H1 (cell line): ENCODE results near the gene OR10C1. TPM values are rescaled to one million over a fixed set of nuclear protein-coding genes. Genes with fewer than 3 reads are reported as not detected.
A peak's percentile ranks its signal among the peaks of the same experiment; 100 is the strongest.

ENCODE experiments used
- CTCF ChIA-PET: fragments of 300-600 bp; sonication (Branson Sonifier 250); formaldehyde crosslinking; loops from one replicate; lab custom pipeline; 2021; ENCODE audit not compliant: partially characterized antibody; lab: Charles Lee
- POLR2A ChIA-PET: fragments of 300-600 bp; sonication (Branson Sonifier 250); formaldehyde crosslinking; loops from one replicate; lab custom pipeline; 2021; ENCODE audit warnings: inconsistent platforms; ENCODE audit not compliant: partially characterized antibody; lab: Charles Lee
- DNase-seq, 2 experiments: peaks; one replicate each; pipeline versions ENCODE4 v3.0.0 to v3.0.0-alpha.2; 2010 to 2022; ENCODE audit warnings: low spot score in 2 of 2, low read depth in 1 of 2, mixed read lengths in 1 of 2
- FAIRE-seq: peaks from 2 replicates; lab custom pipeline; 2011; peaks lifted over from hg19 to GRCh38; lab: Jason Lieb, UNC
- H2AFZ ChIP-seq: 2 replicates; pipeline ENCODE4 v1.8.1; 2012; ENCODE audit warnings: low read length, inconsistent platforms
- H2AK5ac ChIP-seq: 2 replicates; pipeline ENCODE4 v1.6.1; 2013; ENCODE audit warnings: low read depth, low read length
- H2BK120ac ChIP-seq: replicated peaks from 2 replicates; pipeline ENCODE3; 2013; ENCODE audit warnings: low read depth, low read length, inconsistent platforms
- H2BK12ac ChIP-seq: 2 replicates; pipeline ENCODE4 v1.6.1; 2013; ENCODE audit warnings: low read depth, low read length
- H2BK15ac ChIP-seq: 2 replicates; pipeline ENCODE4 v1.6.1; 2013; ENCODE audit warnings: low read length
- H2BK20ac ChIP-seq: 2 replicates; pipeline ENCODE4 v1.6.1; 2013; ENCODE audit warnings: low read length
- H2BK5ac ChIP-seq: 2 replicates; pipeline ENCODE4 v1.6.1; 2013; ENCODE audit warnings: low read depth, low read length
- H3K14ac ChIP-seq: 2 replicates; pipeline ENCODE4 v1.6.1; 2013; ENCODE audit warnings: inconsistent platforms; ENCODE audit not compliant: insufficient read length
- H3K18ac ChIP-seq: 2 replicates; pipeline ENCODE4 v1.6.1; 2013; ENCODE audit warnings: low read length; ENCODE audit errors: extremely low read depth
- H3K23ac ChIP-seq: 2 replicates; pipeline ENCODE4 v1.6.1; 2013; ENCODE audit warnings: inconsistent platforms; ENCODE audit not compliant: insufficient read length
- H3K23me2 ChIP-seq: 2 replicates; pipeline ENCODE4 v1.6.1; 2013; ENCODE audit warnings: low read depth, low read length
- H3K27ac ChIP-seq: 2 replicates; pipeline ENCODE4 v1.6.1; 2011; ENCODE audit warnings: low read depth, low read length, inconsistent platforms
- H3K27me3 ChIP-seq, 4 experiments: replicated peaks in 1 of 4; 1 replicate in 1 of 4; 2 replicates in 3 of 4; pipeline versions ENCODE4 v1.6.1 to v1.8.1; 2011 to 2013; ENCODE audit warnings: low read length in 3 of 4, mild to moderate bottlenecking in 3 of 4, inconsistent platforms in 2 of 4, mixed read lengths in 2 of 4, moderate library complexity in 1 of 4; ENCODE audit not compliant: control insufficient read depth in 3 of 4, insufficient read depth in 3 of 4; ENCODE audit errors: extremely low read depth in 1 of 4
- H3K36me3 ChIP-seq, 4 experiments: 2 replicates each; pipeline versions ENCODE4 v1.6.1 to v1.8.1; 2011 to 2013; ENCODE audit warnings: mild to moderate bottlenecking in 4 of 4, low read length in 3 of 4, moderate library complexity in 2 of 4, control low read depth in 1 of 4, inconsistent platforms in 1 of 4; ENCODE audit not compliant: insufficient read depth in 4 of 4, control insufficient read depth in 2 of 4
- H3K4ac ChIP-seq: replicated peaks from 2 replicates; pipeline ENCODE3; 2013; ENCODE audit warnings: low read length, low read depth, mixed read lengths, inconsistent platforms; ENCODE audit not compliant: insufficient read length
- H3K4me1 ChIP-seq, 4 experiments: replicated peaks in 1 of 4; 1 replicate in 1 of 4; 2 replicates in 3 of 4; pipeline versions ENCODE4 v1.6.1 to v1.8.1; 2011 to 2013; ENCODE audit warnings: low read length in 3 of 4, inconsistent platforms in 2 of 4, mixed read lengths in 1 of 4; ENCODE audit not compliant: insufficient read depth in 4 of 4, control insufficient read depth in 3 of 4
- H3K4me2 ChIP-seq, 2 experiments: 2 replicates each; pipeline versions ENCODE4 v1.6.1 to v1.8.1; 2011 to 2013; ENCODE audit warnings: low read depth in 2 of 2, low read length in 2 of 2, control low read depth in 1 of 2, inconsistent platforms in 1 of 2, mild to moderate bottlenecking in 1 of 2; ENCODE audit not compliant: insufficient read depth in 1 of 2
- H3K4me3 ChIP-seq, 4 experiments: fragments of 200-600, 300-600 bp in 1 of 4; sonication (generic), shearing (Covaris generic), sonication (Bioruptor Twin) in 1 of 4; 2 replicates each; pipeline versions ENCODE4 v1.5.1 to v1.8.1; 2011 to 2016; ENCODE audit warnings: low read length in 4 of 4, low read depth in 3 of 4, control low read depth in 2 of 4, inconsistent platforms in 2 of 4, mild to moderate bottlenecking in 2 of 4, mixed read lengths in 1 of 4, moderate library complexity in 1 of 4; ENCODE audit not compliant: insufficient read depth in 2 of 4; ENCODE audit errors: extremely low read depth in 1 of 4
- H3K56ac ChIP-seq: replicated peaks from 2 replicates; pipeline ENCODE3; 2013; ENCODE audit warnings: low read depth, mild to moderate bottlenecking, mixed read lengths, low read length, inconsistent platforms; ENCODE audit not compliant: insufficient read length
- H3K79me1 ChIP-seq: 2 replicates; pipeline ENCODE4 v1.6.1; 2013; ENCODE audit warnings: low read depth, low read length, control low read depth
- H3K79me2 ChIP-seq, 2 experiments: 2 replicates each; pipeline versions ENCODE4 v1.6.1 to v1.8.1; 2012 to 2013; ENCODE audit warnings: low read length in 2 of 2, mild to moderate bottlenecking in 2 of 2, inconsistent platforms in 1 of 2; ENCODE audit not compliant: insufficient read depth in 2 of 2, control insufficient read depth in 1 of 2
- H3K9ac ChIP-seq, 4 experiments: replicated peaks in 1 of 4; 1 replicate in 1 of 4; 2 replicates in 3 of 4; pipeline versions ENCODE4 v1.6.1 to v1.8.1; 2011 to 2013; ENCODE audit warnings: low read depth in 3 of 4, low read length in 3 of 4, control low read depth in 2 of 4, mild to moderate bottlenecking in 2 of 4, moderate library complexity in 2 of 4, inconsistent platforms in 1 of 4; ENCODE audit errors: extremely low read depth in 1 of 4
- H3K9me3 ChIP-seq, 2 experiments: 2 replicates each; pipeline versions ENCODE4 v1.6.1 to v1.8.1; 2012 to 2013; ENCODE audit warnings: mild to moderate bottlenecking in 2 of 2, moderate library complexity in 2 of 2, control low read depth in 1 of 2, inconsistent platforms in 1 of 2, low read depth in 1 of 2, low read length in 1 of 2, mixed read lengths in 1 of 2; ENCODE audit not compliant: insufficient read depth in 2 of 2
- H4K20me1 ChIP-seq, 2 experiments: replicated peaks in 1 of 2; 2 replicates each; pipeline versions ENCODE3 to v1.8.1; 2011 to 2013; ENCODE audit warnings: inconsistent platforms in 2 of 2, low read length in 2 of 2, mild to moderate bottlenecking in 1 of 2; ENCODE audit not compliant: insufficient read depth in 2 of 2, control insufficient read depth in 1 of 2
- H4K5ac ChIP-seq: 2 replicates; pipeline ENCODE4 v1.6.1; 2013; ENCODE audit warnings: low read length, low read depth, mixed read lengths, inconsistent platforms; ENCODE audit not compliant: insufficient read length
- H4K8ac ChIP-seq: 2 replicates; pipeline ENCODE4 v1.8.0; 2013; ENCODE audit warnings: mild to moderate bottlenecking, moderate library complexity, low read length, inconsistent platforms; ENCODE audit not compliant: insufficient read depth; ENCODE audit errors: extremely low read depth
- H4K91ac ChIP-seq: replicated peaks from 2 replicates; pipeline ENCODE3; 2013; ENCODE audit warnings: low read length, mixed read lengths, inconsistent platforms; ENCODE audit not compliant: insufficient read length
- CHD1 ChIP-seq: IDR thresholded peaks from 2 replicates; pipeline ENCODE4 v1.6.1; 2012; ENCODE audit warnings: low read depth, low read length, improper control_type of control experiment
- JUND ChIP-seq: IDR thresholded peaks from 2 replicates; pipeline ENCODE4 v1.6.1; 2011; ENCODE audit warnings: mild to moderate bottlenecking, improper control_type of control experiment, low read length
- TEAD4 ChIP-seq: IDR thresholded peaks from 2 replicates; pipeline ENCODE4 v1.6.1; 2012; ENCODE audit warnings: low read depth, low read length, inconsistent platforms, mixed read lengths
- WGBS, 2 experiments: shearing (Covaris generic) in 1 of 2; methylation state at CpG; one replicate each; pipeline versions ENCODE4 v1.1.6 to v1.1.7; 2013 to 2015; ENCODE audit warnings: low lambda C conversion rate in 2 of 2, mixed read lengths in 2 of 2, inconsistent platforms in 1 of 2, low coverage in 1 of 2, missing lambda C conversion rate in 1 of 2; ENCODE audit not compliant: insufficient replicate concordance in 2 of 2, insufficient coverage in 1 of 2, insufficient read length in 1 of 2; ENCODE audit errors: extremely low coverage in 1 of 2, missing lambda C conversion rate in 1 of 2; 5-methylcytosine and 5-hydroxymethylcytosine counted together
- polyA plus RNA-seq, 7 experiments: library from polyadenylated mRNA; depleted of rRNA in 3 of 7; stranded (reverse) in 5 of 7; unstranded in 2 of 7; fragments of >200 nt in 5 of 7; fragments of 200-250 nt in 2 of 7; gene quantifications; 1 replicate in 5 of 7; 2 replicates in 1 of 7; 4 replicates in 1 of 7; pipeline versions ENCODE4 v1.2.1 to v1.2.3, GENCODE V29; 2011 to 2013; ENCODE audit warnings: missing spikeins in 2 of 7, mixed read lengths in 2 of 7
- total RNA-seq: library from RNA; stranded (reverse); fragmentation: NEBNext Ultra II Directional; extraction: Animal tissue kit (Norgen Biotek cat#: 25700); gene quantifications from 2 replicates; pipeline ENCODE4 v1.2.1, GENCODE V29; 2021

Gene OR10C1
- total and polyA plus RNA-seq, 2 of the 8 experiments (the other 6 are each of a cell fraction or from before 2014, with no cell fraction given), result not detected

GRCh38 chr6:29447670-29448069 lies 8.6 kb downstream of the OR10C1 start:
- no peak overlapping the region; a peak in 1 of 8 replicates for H3K4me3 ChIP-seq
- no peak overlapping the region for H3K14ac ChIP-seq
- H3K36me3 ChIP-seq, result no peaks in the 10 kb centered on the region
- no peaks in the 10 kb centered on the region; the same call in 1 of the 2 replicates for H3K23me2 ChIP-seq
- no peak overlapping the region for H3K9ac ChIP-seq
- no peak overlapping the region for H3K4me2 ChIP-seq
- no peak overlapping the region for H2BK20ac ChIP-seq
- H4K8ac ChIP-seq, result no peak overlapping the region
- H3K9me3 ChIP-seq, result peaks cover 0 to 4% of the 10 kb centered on the region in 2 experiments; a peak in 1 of 4 replicates
- no peaks in the 10 kb centered on the region for H3K79me2 ChIP-seq
- TF ChIP-seq CHD1, result no peak
- peak; percentile 98 for TF ChIP-seq TEAD4
- peak; percentile 80 for TF ChIP-seq JUND
- TF ChIP-seq, all 59 proteins: peak for 2
- no peak overlapping the region for H3K27ac ChIP-seq
- no peak overlapping the region for H3K23ac ChIP-seq
- no peak overlapping the region for H2BK12ac ChIP-seq
- no peak overlapping the region for H3K56ac ChIP-seq
- H3K18ac ChIP-seq, result 0 out of 2 replicates have a peak overlapping the region, but pooled peaks have one; percentile 36
- no peak overlapping the region for H3K4ac ChIP-seq
- H2BK5ac ChIP-seq, result no peak overlapping the region
- no peak overlapping the region for H2AFZ ChIP-seq
- no CpG with 5 or more reads among the region's 1 CpG for WGBS, 2 experiments
- no peaks in the 10 kb centered on the region for H3K27me3 ChIP-seq
- H4K91ac ChIP-seq, result no peak overlapping the region
- no peak overlapping the region for H2BK15ac ChIP-seq
- DNase-seq (peak in 1 of 2 experiments; percentile 29), FAIRE-seq (peak; percentile 57)
- peaks cover 0 to 3% (median 2%) of the 10 kb centered on the region in 4 experiments; a peak in 5 of 7 replicates for H3K4me1 ChIP-seq
- H4K20me1 ChIP-seq, result no peaks in the 10 kb centered on the region
- POLR2A ChIA-PET, result interaction anchor here (1.0 to 2.0 kb wide), 2 partner anchors 24 to 147 kb away, joined by 3 to 4 read pairs; no protein-coding TSS in a partner anchor
- no peak overlapping the region for H2AK5ac ChIP-seq
- CTCF ChIA-PET, result interaction anchor here (0.7 to 1.1 kb wide), 3 partner anchors 12 to 372 kb away, joined by 3 to 4 read pairs (median 3); no protein-coding TSS in a partner anchor
- no peaks in the 10 kb centered on the region for H3K79me1 ChIP-seq
- H4K5ac ChIP-seq, result peak overlapping the region; percentile 62
- H2BK120ac ChIP-seq, result no peak overlapping the region
